OCI-LY3 (cell line): ENCODE measurements around the gene PRKCI.
A peak's percentile ranks its signal among the peaks of the same experiment; 100 is the strongest.

ENCODE experiments used
- H2AFZ ChIP-seq: fragments of 200-600, 300-600 bp; shearing (Covaris generic); 2 replicates; pipeline ENCODE4 v1.6.0; 2014; ENCODE audit warnings: antibody characterized with exemption, low read depth, low read length
- H3K27ac ChIP-seq: fragments of 200-600, 300-600 bp; sonication (generic); 2 replicates; pipeline ENCODE4 v1.5.1; 2014; ENCODE audit warnings: mild to moderate bottlenecking, low read length, moderate library complexity, mixed read lengths
- H3K27me3 ChIP-seq: fragments of 200-600, 300-600 bp; sonication (generic); 2 replicates; pipeline ENCODE4 v1.6.1; 2014; ENCODE audit warnings: low read depth, low read length, mixed read lengths
- H3K36me3 ChIP-seq: fragments of 200-600, 300-600 bp; sonication (generic); replicated peaks from 2 replicates; pipeline ENCODE3; 2014; ENCODE audit warnings: low read depth, low read length, mixed read lengths
- H3K4me1 ChIP-seq: fragments of 300-600, 200-600 bp; sonication (generic); 2 replicates; pipeline ENCODE4 v1.6.1; 2014; ENCODE audit warnings: low read length, mixed read lengths
- H3K4me2 ChIP-seq: fragments of 200-600, 300-600 bp; sonication (generic); 2 replicates; pipeline ENCODE4 v1.6.1; 2014; ENCODE audit warnings: low read length, mixed read lengths
- H3K4me3 ChIP-seq: fragments of 300-600, 200-600 bp; sonication (generic); 2 replicates; pipeline ENCODE4 v1.5.1; 2014; ENCODE audit warnings: antibody characterized with exemption, mild to moderate bottlenecking, low read length, moderate library complexity
- H3K79me2 ChIP-seq: fragments of 300-600, 200-600 bp; shearing (Covaris generic); 2 replicates; pipeline ENCODE4 v1.6.1; 2014; ENCODE audit warnings: mild to moderate bottlenecking, low read length, mixed read lengths
- H3K9ac ChIP-seq: fragments of 300-600, 200-600 bp; shearing (Covaris generic); 2 replicates; pipeline ENCODE4 v1.6.0; 2014; ENCODE audit warnings: mild to moderate bottlenecking, low read length, moderate library complexity
- H3K9me3 ChIP-seq: fragments of 200-600, 300-600 bp; shearing (Covaris generic); 2 replicates; pipeline ENCODE4 v1.6.1; 2014; ENCODE audit warnings: low read length, mixed read lengths; ENCODE audit not compliant: insufficient read depth
- H4K20me1 ChIP-seq: fragments of 200-600, 300-600 bp; sonication (generic); 2 replicates; pipeline ENCODE4 v1.6.1; 2016; ENCODE audit warnings: low read length, mixed read lengths; ENCODE audit not compliant: insufficient read depth
- EZH2phosphoT487 ChIP-seq: fragments of 200-600 bp; shearing (Covaris generic); IDR thresholded peaks from 2 replicates; pipeline ENCODE4 v1.6.1; 2018; ENCODE audit warnings: antibody characterized with exemption, mixed run types, low read depth
- TF ChIP-seq, protein P1 (sequence below): fragments of 200-600, 300-600 bp; sonication (generic); IDR thresholded peaks from 2 replicates; pipeline ENCODE4 v1.5.1; 2014; ENCODE audit warnings: antibody characterized with exemption, low read length, low read depth

PRKCI gene

DNA sequence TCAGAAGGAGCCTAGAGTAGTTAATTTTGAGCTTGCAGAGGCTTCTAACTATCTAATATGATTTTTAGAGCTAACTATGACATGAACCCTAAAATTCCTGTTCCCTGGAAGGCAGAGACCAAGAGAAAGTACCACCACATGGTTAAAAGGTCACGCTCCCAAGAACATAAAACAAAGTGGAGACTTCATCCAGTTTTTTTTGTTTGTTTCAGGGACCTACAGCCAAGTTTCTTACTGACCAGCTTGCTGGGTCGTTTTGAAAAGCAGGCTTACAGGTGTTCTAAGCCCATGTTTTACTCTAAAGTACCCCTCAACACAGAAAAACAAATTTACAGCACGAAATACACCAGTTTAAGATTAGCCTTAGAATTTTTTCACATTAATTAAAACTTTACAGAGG, 95.7 kb downstream of the PRKCI start:
- H3K79me2 ChIP-seq, result no peaks in the 10 kb centered on the region
- H2AFZ ChIP-seq, result no peak overlapping the region
- no peaks in the 10 kb centered on the region for H3K9me3 ChIP-seq
- H3K36me3 ChIP-seq, result no peaks in the 10 kb centered on the region
- H3K9ac ChIP-seq, result no peak overlapping the region
- no peaks in the 10 kb centered on the region for H4K20me1 ChIP-seq
- no peak overlapping the region for H3K4me2 ChIP-seq
- H3K27me3 ChIP-seq, result no peaks in the 10 kb centered on the region
- peaks cover 4% of the 10 kb centered on the region; the same call in 1 of the 2 replicates for H3K4me1 ChIP-seq
- no peak overlapping the region for H3K4me3 ChIP-seq
- no peak for TF ChIP-seq EZH2phosphoT487
- TF ChIP-seq, protein P1, sequence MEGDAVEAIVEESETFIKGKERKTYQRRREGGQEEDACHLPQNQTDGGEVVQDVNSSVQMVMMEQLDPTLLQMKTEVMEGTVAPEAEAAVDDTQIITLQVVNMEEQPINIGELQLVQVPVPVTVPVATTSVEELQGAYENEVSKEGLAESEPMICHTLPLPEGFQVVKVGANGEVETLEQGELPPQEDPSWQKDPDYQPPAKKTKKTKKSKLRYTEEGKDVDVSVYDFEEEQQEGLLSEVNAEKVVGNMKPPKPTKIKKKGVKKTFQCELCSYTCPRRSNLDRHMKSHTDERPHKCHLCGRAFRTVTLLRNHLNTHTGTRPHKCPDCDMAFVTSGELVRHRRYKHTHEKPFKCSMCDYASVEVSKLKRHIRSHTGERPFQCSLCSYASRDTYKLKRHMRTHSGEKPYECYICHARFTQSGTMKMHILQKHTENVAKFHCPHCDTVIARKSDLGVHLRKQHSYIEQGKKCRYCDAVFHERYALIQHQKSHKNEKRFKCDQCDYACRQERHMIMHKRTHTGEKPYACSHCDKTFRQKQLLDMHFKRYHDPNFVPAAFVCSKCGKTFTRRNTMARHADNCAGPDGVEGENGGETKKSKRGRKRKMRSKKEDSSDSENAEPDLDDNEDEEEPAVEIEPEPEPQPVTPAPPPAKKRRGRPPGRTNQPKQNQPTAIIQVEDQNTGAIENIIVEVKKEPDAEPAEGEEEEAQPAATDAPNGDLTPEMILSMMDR, result no peak
- H3K27ac ChIP-seq, result no peak overlapping the region

DNA sequence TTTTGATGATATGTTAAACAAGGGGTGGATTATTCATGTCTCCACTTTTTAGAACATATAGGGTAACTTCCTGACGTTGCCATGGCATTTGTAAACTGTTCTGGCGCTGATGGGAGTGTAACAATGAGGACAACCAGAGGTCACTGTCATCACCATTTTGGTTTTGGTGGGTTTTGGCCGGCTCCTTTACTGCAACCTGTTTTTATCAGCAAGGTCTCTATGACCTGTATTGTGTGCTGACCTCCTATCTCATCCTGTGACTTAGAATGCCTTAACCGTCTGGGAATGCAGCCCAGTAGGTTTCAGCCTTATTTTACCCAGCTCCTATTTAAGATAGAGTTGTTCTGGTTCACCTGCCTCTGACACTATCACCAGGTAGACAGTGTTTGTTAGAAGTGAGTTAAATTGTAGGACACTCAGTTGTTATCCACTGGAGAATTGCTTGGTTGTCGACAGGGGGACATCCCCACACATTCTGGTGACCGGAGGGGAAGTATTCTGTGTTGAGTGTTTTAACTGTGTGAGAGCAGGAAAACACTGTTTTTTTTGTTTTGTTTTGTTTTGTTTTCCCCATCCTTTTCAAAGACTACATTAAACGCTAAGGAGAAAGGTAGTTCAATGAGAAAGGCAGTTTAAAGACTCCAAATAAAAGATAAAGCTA, 98.4 kb downstream of the PRKCI start:
- Histone ChIP-seq H3K4me2 (no peak overlapping the region), H4K20me1 (no peaks in the 10 kb centered on the region), H2AFZ (no peak overlapping the region), H3K27ac (no peak overlapping the region), H3K9me3 (no peaks in the 10 kb centered on the region), H3K4me3 (no peak overlapping the region), H3K79me2 (no peaks in the 10 kb centered on the region), H3K4me1 (no peaks in the 10 kb centered on the region), H3K9ac (no peak overlapping the region), H3K36me3 (no peaks in the 10 kb centered on the region), H3K27me3 (no peaks in the 10 kb centered on the region)
- TF ChIP-seq, protein P1, result no peak
- no peak for TF ChIP-seq EZH2phosphoT487

DNA sequence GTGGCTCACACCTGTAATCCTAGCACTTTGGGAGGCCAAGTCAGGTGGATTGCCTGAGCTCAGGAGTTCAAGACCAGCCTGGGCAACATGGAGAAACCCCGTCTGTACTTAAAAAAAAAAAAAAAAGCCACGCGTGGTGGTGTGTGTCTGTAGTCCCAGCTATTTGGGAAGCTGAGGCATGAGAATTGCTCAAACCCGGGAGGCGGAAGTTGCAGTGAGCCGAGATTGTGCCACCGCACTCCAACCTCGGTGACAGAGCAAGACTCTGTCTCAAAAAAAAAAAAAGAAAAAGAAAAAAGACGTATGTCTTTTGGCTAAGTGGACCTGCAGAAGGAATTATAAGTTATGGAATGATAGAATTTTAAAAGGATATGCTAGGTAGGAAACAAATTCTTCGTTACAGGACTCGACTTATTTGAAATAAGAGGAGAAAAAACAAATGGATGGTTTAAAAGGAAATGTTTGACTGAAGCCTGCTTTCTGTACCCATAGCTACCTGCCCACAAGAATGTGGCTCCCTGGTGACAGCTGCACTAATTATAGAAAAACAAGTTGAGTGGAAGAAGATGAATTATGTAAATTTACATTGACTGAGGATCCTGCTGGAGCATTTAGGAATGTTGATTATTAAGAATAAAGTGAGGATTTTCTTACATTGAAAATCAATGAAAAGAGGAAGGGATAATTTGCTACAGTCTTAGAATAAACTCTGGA, 99.3 kb downstream of the PRKCI start:
- no peaks in the 10 kb centered on the region for H3K79me2 ChIP-seq
- no peak overlapping the region for H3K9ac ChIP-seq
- H3K9me3 ChIP-seq, result 0 out of 2 replicates have a peak, but pooled peaks cover under 1% of the 10 kb centered on the region
- TF ChIP-seq, protein P1, result no peak
- TF ChIP-seq EZH2phosphoT487, result no peak
- no peak overlapping the region for H3K27ac ChIP-seq
- H3K27me3 ChIP-seq, result no peaks in the 10 kb centered on the region
- H3K4me3 ChIP-seq, result no peak overlapping the region
- H2AFZ ChIP-seq, result no peak overlapping the region
- H4K20me1 ChIP-seq, result no peaks in the 10 kb centered on the region
- H3K36me3 ChIP-seq, result no peaks in the 10 kb centered on the region
- no peaks in the 10 kb centered on the region for H3K4me1 ChIP-seq
- H3K4me2 ChIP-seq, result no peak overlapping the region

DNA sequence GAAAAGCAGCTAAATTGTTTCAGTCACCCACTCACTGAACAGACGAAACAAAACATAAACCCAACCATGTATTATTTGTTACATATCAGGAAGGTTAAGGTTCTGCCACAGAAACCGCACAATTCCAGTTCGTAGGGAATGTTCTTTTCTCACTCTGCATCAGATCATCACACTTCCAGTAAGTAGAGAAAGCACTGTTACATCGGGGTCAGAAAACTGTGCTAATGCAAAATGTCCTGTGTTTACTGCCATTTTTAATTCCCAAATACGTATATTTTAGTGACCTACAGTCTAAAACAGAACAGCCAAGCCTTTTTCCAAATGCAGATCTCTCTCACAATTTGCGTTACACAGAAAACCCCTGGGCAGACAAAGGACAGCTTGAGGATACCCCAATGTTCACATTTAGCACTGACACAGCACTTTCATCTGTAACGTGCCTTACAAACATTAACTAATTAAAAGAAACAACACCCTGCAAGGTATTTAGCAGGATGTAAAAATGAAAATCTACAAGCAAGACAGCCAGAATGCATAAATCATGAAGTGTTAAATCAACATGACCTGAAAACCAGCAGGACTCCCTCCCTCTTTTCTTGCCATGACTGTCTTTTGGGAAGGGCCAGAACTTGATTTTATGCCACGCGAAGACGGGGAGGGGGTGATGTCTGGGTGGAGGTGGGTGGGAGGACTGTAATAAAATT, 100.5 kb downstream of the PRKCI start:
- Histone ChIP-seq H3K4me1 (no peaks in the 10 kb centered on the region), H3K79me2 (no peaks in the 10 kb centered on the region), H3K4me3 (no peak overlapping the region), H3K9me3 (0 out of 2 replicates have a peak, but pooled peaks cover 6% of the 10 kb centered on the region), H3K4me2 (no peak overlapping the region), H3K27ac (no peak overlapping the region), H2AFZ (peak overlapping the region; percentile 49), H4K20me1 (no peaks in the 10 kb centered on the region), H3K36me3 (no peaks in the 10 kb centered on the region), H3K9ac (no peak overlapping the region), H3K27me3 (no peaks in the 10 kb centered on the region)
- no peak for TF ChIP-seq EZH2phosphoT487
